Left renal cortex interstitium (tissue), 4 donors: ENCODE measurements around the gene KAZN. TPM values are rescaled to one million over a fixed set of nuclear protein-coding genes. Genes with fewer than 3 reads are reported as not detected.

ENCODE experiments used
- DNase-seq, 4 donors: peaks; one replicate each; pipeline ENCODE4 v3.0.0-alpha.2; 2013; ENCODE audit warnings: low read depth in 4 of 4, low spot score in 2 of 4, missing footprints in 1 of 4
- polyA plus RNA-seq, 4 donors: library from polyadenylated mRNA; unstranded; fragments of 120-200 nt; gene quantifications; one replicate each; pipeline ENCODE4 v1.2.1, GENCODE V29; 2013; ENCODE audit not compliant: insufficient read length in 4 of 4

KAZN gene
- polyA plus RNA-seq, 4 donors: 33.0 to 47.4 (median 37.7) TPM

GRCh38 chr1:14842361-14842760, 243.9 kb downstream of the KAZN start:
- no peak for DNase-seq

- no peak for DNase-seq
Measured at GRCh38 chr1:14842891-14843290, 244.4 kb downstream of the KAZN start.

GRCh38 chr1:14843525-14843924, 245.0 kb downstream of the KAZN start:
- DNase-seq: no peak

GRCh38 chr1:14844356-14844755, 245.9 kb downstream of the KAZN start:
- DNase-seq: no peak

GRCh38 chr1:14844923-14845617, 246.6 kb downstream of the KAZN start:
- no peak for DNase-seq

GRCh38 chr1:14845851-14846250, 247.4 kb downstream of the KAZN start:
- DNase-seq: no peak

- no peak for DNase-seq
Measured at GRCh38 chr1:14846688-14847087, 248.2 kb downstream of the KAZN start.

GRCh38 chr1:14848203-14848602, 249.7 kb downstream of the KAZN start:
- no peak for DNase-seq

- DNase-seq: peak; percentile 18 to 56 (median 40)
Measured at GRCh38 chr1:14848625-14849024, 250.1 kb downstream of the KAZN start.

- DNase-seq: no peak
Measured at GRCh38 chr1:14849038-14849437, 250.6 kb downstream of the KAZN start.

GRCh38 chr1:14850563-14850962, 252.1 kb downstream of the KAZN start:
- DNase-seq: no peak

GRCh38 chr1:14851760-14852159, 253.3 kb downstream of the KAZN start:
- DNase-seq: no peak

- DNase-seq: no peak
Measured at GRCh38 chr1:14852291-14852690, 253.8 kb downstream of the KAZN start.

GRCh38 chr1:14853518-14853917, 255.0 kb downstream of the KAZN start:
- no peak for DNase-seq

GRCh38 chr1:14855268-14855667, 256.8 kb downstream of the KAZN start:
- DNase-seq: no peak

GRCh38 chr1:14855801-14856200, 257.3 kb downstream of the KAZN start:
- DNase-seq: no peak

GRCh38 chr1:14857436-14858195, 259.1 kb downstream of the KAZN start:
- DNase-seq: no peak

GRCh38 chr1:14862114-14862771, 263.8 kb downstream of the KAZN start:
- DNase-seq: no peak

GRCh38 chr1:14865106-14865505, 266.6 kb downstream of the KAZN start:
- no peak for DNase-seq

- no peak for DNase-seq
Measured at GRCh38 chr1:14866911-14867612, 268.6 kb downstream of the KAZN start.

- no peak for DNase-seq
Measured at GRCh38 chr1:14869187-14869586, 270.7 kb downstream of the KAZN start.
